Measurements from ENCODE around the gene FOXD4L6.
"Not testable (repeated sequence)": the region's sequence is repeated elsewhere in the genome, so short reads cannot be mapped to it uniquely, and the experiment has no call there.

FOXD4L6 gene

GRCh38 chr9:41079464-41079863 lies 49.0 kb downstream of the FOXD4L6 start:
- not testable (repeated sequence) for H3K79me2 ChIP-seq (ENCODE audit: control insufficient read depth, insufficient read depth, low read length, unreplicated experiment); H3K27ac ChIP-seq (ENCODE audit: low read depth, low read length); H3K4me3 ChIP-seq (ENCODE audit: low read depth, low read length); H2AFZ ChIP-seq (ENCODE audit: low read length, unreplicated experiment); H3K27me3 ChIP-seq (ENCODE audit: insufficient read depth, low read length); H3K4me1 ChIP-seq (ENCODE audit: control insufficient read depth, insufficient read depth, low read length, unreplicated experiment); H3K36me3 ChIP-seq (ENCODE audit: insufficient read depth, low read length)

GRCh38 chr9:41077586-41077985 lies 50.9 kb downstream of the FOXD4L6 start:
- H3K4me3 ChIP-seq (ENCODE audit: low read depth, low read length); H3K27ac ChIP-seq (ENCODE audit: low read depth, low read length); H2AFZ ChIP-seq (ENCODE audit: low read length, unreplicated experiment); H3K36me3 ChIP-seq (ENCODE audit: insufficient read depth, low read length); H3K79me2 ChIP-seq (ENCODE audit: control insufficient read depth, insufficient read depth, low read length, unreplicated experiment); H3K4me1 ChIP-seq (ENCODE audit: control insufficient read depth, insufficient read depth, low read length, unreplicated experiment); H3K27me3 ChIP-seq (ENCODE audit: insufficient read depth, low read length): not testable (repeated sequence)
